Sciatic nerve (tissue), 2 donors: ENCODE data around the gene SLX4. TPM values are rescaled to one million over a fixed set of nuclear protein-coding genes. Genes with fewer than 3 reads are reported as not detected.

Source experiments
- ATAC-seq: fragments of 200-7000 bp; cut with Tn5 transposase; one replicate; pipeline ENCODE4 v1.9.1; 2020; ENCODE audit warnings: mild to moderate bottlenecking, moderate library complexity
- DNase-seq: peaks from one replicate; pipeline ENCODE4 v3.0.0-alpha.2; 2020; ENCODE audit warnings: low spot score
- intact Hi-C: fragments of 100-400 bp; cut with DNase I; formaldehyde crosslinking; loops from one replicate; pipeline ENCODE4 v1.14.2; 2022
- total RNA-seq: library from RNA; stranded (reverse); fragmentation: NEBNext Ultra II Directional; extraction: Animal tissue kit (Norgen Biotek cat#: 25700); gene quantifications from one replicate; pipeline ENCODE4 v1.2.1, GENCODE V29; 2021
- donor health status: DM: no; HTN: no; CAD: no.
- donor health status: DM: no; HTN: no; CAD: no.

The SLX4 gene
- total RNA-seq, 1 donor from 2014 or later: 6.5 TPM

DNA sequence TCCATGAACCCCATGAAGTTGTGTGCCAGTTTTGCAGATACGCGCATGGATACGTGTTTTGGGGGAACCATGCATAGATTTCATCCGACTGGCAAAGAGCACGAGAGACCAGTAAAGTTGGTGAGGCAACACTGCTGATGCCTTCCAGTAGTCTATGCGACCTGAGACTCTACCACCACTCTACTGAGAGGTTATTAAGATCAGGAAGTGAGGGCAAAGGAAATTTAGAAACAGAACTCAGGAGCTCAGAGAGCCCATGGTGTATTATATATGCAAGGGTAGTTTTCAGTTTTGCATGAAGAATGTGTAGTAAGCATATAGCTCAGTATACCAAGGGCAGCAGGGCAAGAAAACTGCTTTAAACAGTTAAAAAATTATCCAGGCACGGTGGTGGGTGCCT lies 4.2 kb downstream of the SLX4 start:
- DNase-seq: no peak
- ATAC-seq: no peak
- intact Hi-C loops: no loop called here

GRCh38 chr16:3606441-3606840 lies 5.0 kb downstream of the SLX4 start:
- intact Hi-C loops: no loop called here
- DNase-seq (no peak), ATAC-seq (no peak)

GRCh38 chr16:3602320-3602653 lies 9.1 kb downstream of the SLX4 start:
- no peak for ATAC-seq
- DNase-seq: no peak
- intact Hi-C loops: no loop called here

- no peak for DNase-seq
- ATAC-seq: no peak
- intact Hi-C loops: no loop called here
Observed at GRCh38 chr16:3601614-3602319, 9.6 kb downstream of the SLX4 start.

GRCh38 chr16:3599922-3600321 lies 11.5 kb downstream of the SLX4 start:
- intact Hi-C loops: no loop called here
- ATAC-seq: no peak
- no peak for DNase-seq

DNA sequence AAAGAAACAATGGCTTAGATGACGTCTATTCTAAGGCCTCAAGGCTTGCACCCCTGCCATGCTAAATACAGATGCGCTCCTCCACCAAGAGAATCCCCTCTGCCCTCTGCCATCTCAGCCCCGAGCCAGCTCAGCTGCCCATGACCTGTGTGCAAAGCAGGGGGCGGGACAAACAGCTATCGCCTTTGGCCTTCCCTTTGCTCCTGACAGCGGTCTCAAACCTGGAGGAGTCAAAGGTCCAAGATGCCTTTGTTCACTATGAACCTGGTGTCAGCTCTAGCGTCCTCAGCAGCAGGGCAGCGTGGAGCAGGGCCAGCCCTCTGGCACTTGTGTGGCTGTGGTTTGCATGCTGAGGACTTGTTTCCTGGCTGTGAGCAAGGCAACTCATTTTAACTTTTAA lies 12.3 kb downstream of the SLX4 start:
- intact Hi-C loops: no loop called here
- ATAC-seq: no peak
- no peak for DNase-seq

- ATAC-seq: no peak
- no peak for DNase-seq
- intact Hi-C loops: no loop called here
Observed at GRCh38 chr16:3598236-3598635, 13.2 kb downstream of the SLX4 start.

- intact Hi-C loops: no loop called here
- DNase-seq (no peak), ATAC-seq (no peak)
Observed at GRCh38 chr16:3597676-3598075, 13.7 kb downstream of the SLX4 start.

GRCh38 chr16:3597226-3597625 lies 14.2 kb downstream of the SLX4 start:
- DNase-seq: no peak
- ATAC-seq: no peak

GRCh38 chr16:3596101-3596861 lies 15.1 kb downstream of the SLX4 start:
- DNase-seq (no peak), ATAC-seq (no peak)
- intact Hi-C loops: no loop called here

More at GRCh38 chr16:3597226-3597625, 14.2 kb downstream of the SLX4 start:
- intact Hi-C loops: no loop called here

- ATAC-seq (no peak), DNase-seq (no peak)
- intact Hi-C loops: no loop called here
Observed at GRCh38 chr16:3595521-3596021, 15.8 kb downstream of the SLX4 start.

DNA sequence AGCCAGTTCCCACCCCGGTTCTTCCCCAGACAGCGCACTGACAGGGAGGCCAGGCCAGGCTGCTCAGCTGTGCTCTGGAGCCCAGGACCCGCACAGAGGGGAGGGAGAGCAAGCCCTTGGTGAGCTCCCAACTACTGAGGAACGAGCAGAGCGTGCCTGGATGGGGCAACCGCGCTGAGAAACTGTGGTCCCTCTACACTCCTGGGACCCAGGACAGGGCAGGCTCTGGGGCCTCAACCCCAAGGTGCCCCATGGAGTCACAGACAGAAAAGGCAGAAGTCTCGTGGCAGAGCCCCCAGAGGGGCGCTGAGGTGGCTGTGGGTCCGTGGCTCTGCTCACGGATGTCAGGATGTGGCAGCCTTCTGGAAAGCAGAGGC lies 16.3 kb downstream of the SLX4 start:
- DNase-seq (no peak), ATAC-seq (no peak)
- intact Hi-C loops: no loop called here

DNA sequence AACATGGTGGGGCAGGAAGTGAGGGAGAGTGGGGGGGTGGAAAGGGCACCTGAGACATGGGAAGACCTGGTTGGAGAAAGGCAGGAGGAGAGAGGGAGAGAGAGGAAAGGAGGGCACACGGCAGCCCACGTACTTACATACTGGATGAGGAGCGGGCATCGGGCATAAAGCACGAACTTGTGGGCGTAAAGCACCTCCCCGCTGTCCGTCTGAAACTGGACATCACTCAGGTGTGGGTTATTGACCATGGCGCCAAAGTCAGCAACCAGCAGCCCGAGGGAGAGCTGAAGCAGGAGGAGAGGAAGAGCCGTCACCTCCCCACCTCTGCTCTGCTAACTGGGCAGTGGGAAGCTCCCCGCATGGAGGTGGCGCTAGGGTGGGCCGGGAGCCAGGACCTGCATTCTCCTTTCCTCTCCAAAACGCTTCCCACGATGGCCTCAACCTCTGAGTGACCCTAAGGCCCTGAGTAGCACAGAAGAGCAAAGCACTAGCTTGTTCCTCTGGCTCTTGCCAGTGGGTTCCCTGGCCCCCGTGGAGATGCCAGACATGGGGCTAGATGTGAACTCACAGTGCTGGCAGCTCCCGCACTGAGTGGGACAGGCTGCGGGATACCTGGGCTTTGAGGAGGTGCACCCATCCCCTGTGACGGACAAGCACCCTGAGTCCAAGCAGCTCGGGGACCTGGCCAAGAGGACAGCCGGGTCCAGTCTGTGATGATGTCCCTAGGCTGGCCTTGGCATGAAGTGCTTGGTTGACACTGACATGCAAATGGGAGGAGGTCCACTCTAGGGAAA lies 16.9 kb downstream of the SLX4 start:
- DNase-seq: no peak
- ATAC-seq: no peak
- intact Hi-C loops: no loop called here

- no peak for ATAC-seq
- intact Hi-C loops: no loop called here
Observed at GRCh38 chr16:3592559-3592958, 18.8 kb downstream of the SLX4 start.

DNA sequence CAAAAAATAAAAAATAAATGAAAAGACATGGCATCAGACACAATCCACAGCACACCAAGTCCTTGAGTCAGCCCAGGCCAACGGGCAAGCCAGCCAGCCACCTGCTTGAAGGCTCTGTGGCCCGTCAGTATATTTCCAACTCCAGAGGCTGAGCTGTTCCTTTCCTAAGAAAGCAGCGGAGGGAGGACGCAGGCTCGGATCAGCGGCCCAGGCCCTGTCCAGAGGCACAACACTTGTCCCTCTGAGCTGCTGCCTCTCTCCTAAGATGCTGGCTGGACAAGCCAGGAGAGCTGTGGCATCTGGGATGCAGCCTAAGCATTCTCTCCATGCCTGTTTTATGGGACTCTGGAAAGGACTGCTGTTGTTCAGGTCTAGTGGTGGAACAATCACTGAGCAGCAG lies 19.4 kb downstream of the SLX4 start:
- DNase-seq (no peak), ATAC-seq (no peak)
- intact Hi-C loops: no loop called here

More at GRCh38 chr16:3592559-3592958, 18.8 kb downstream of the SLX4 start:
- DNase-seq: no peak

GRCh38 chr16:3591436-3591803 lies 20.0 kb downstream of the SLX4 start:
- ATAC-seq (no peak), DNase-seq (no peak)
- intact Hi-C loops: no loop called here

GRCh38 chr16:3590736-3591435 lies 20.5 kb downstream of the SLX4 start:
- intact Hi-C loops: no loop called here
- ATAC-seq (no peak), DNase-seq (no peak)

GRCh38 chr16:3589991-3590701 lies 21.3 kb downstream of the SLX4 start:
- DNase-seq (no peak), ATAC-seq (no peak)
- intact Hi-C loops: no loop called here

- no peak for ATAC-seq
- intact Hi-C loops: no loop called here
- DNase-seq: no peak
Observed at GRCh38 chr16:3589441-3589921, 21.9 kb downstream of the SLX4 start.
